OCI-LY7 (cell line): ENCODE results near the gene SLC9A3. TPM values are rescaled to one million over a fixed set of nuclear protein-coding genes. Genes with fewer than 3 reads are reported as not detected.

ENCODE experiments used
- BruUV-seq: library from RNA; stranded (reverse); fragments of 400-500 nt; replicated peaks from 2 replicates; lab custom pipeline; 2021; lab: Mats Ljungman, UMichigan
- CTCF ChIA-PET: fragments of 300-600 bp; sonication (Branson Sonifier 250); formaldehyde crosslinking; loops from one replicate; lab custom pipeline; 2022; ENCODE audit warnings: antibody characterized with exemption; ENCODE audit not compliant: unreplicated experiment; lab: Charles Lee
- POLR2A ChIA-PET: fragments of 300-600 bp; sonication (Branson Sonifier 250); formaldehyde crosslinking; loops from one replicate; lab custom pipeline; 2022; ENCODE audit warnings: antibody characterized with exemption; lab: Charles Lee
- DNase-seq: peaks from one replicate; pipeline ENCODE4 v3.0.0-alpha.2; 2015; ENCODE audit warnings: low spot score
- H2AFZ ChIP-seq: fragments of 200-600 bp; sonication (generic), shearing (Covaris generic); 2 replicates; pipeline ENCODE4 v1.6.1; 2014; ENCODE audit warnings: mild to moderate bottlenecking, antibody characterized with exemption, low read length, moderate library complexity
- H3K27ac ChIP-seq: fragments of 200-600 bp; sonication (generic); 2 replicates; pipeline ENCODE4 v1.5.1; 2014; ENCODE audit warnings: mixed run types, low read depth, mild to moderate bottlenecking, moderate library complexity, low read length, inconsistent platforms; ENCODE audit not compliant: poor library complexity, severe bottlenecking
- H3K36me3 ChIP-seq: fragments of 200-600 bp; sonication (generic); 2 replicates; pipeline ENCODE4 v1.6.1; 2014; ENCODE audit warnings: mild to moderate bottlenecking, antibody characterized with exemption, low read length, moderate library complexity, mixed read lengths; ENCODE audit not compliant: insufficient read depth
- H3K4me1 ChIP-seq: fragments of 200-600 bp; sonication (generic); 2 replicates; pipeline ENCODE4 v1.5.1; 2014; ENCODE audit warnings: mild to moderate bottlenecking, low read length; ENCODE audit not compliant: insufficient read depth, poor library complexity, severe bottlenecking
- H3K4me2 ChIP-seq: fragments of 200-600 bp; sonication (generic); 2 replicates; pipeline ENCODE4 v1.6.1; 2014; ENCODE audit warnings: mild to moderate bottlenecking, low read length
- H3K4me3 ChIP-seq: fragments of 200-600 bp; sonication (generic); 2 replicates; pipeline ENCODE4 v1.5.1; 2014; ENCODE audit warnings: mild to moderate bottlenecking, low read depth, low read length; ENCODE audit not compliant: poor library complexity, severe bottlenecking
- H3K79me2 ChIP-seq: fragments of 200-600 bp; sonication (generic); 2 replicates; pipeline ENCODE4 v1.6.1; 2016; ENCODE audit warnings: low read depth, mild to moderate bottlenecking, low read length, moderate library complexity, mixed read lengths; ENCODE audit not compliant: insufficient read depth
- H3K9me2 ChIP-seq: fragments of 200-600 bp; sonication (generic); 2 replicates; pipeline ENCODE4 v1.6.1; 2016; ENCODE audit warnings: mild to moderate bottlenecking, low read length, mixed read lengths; ENCODE audit not compliant: insufficient read depth
- H3K9me3 ChIP-seq: fragments of 200-600 bp; sonication (generic); 2 replicates; pipeline ENCODE4 v1.6.1; 2014; ENCODE audit warnings: mild to moderate bottlenecking, mixed run types, low read length, mixed read lengths
- H4K20me1 ChIP-seq: fragments of 200-600 bp; sonication (generic); 2 replicates; pipeline ENCODE4 v1.6.1; 2014; ENCODE audit warnings: mild to moderate bottlenecking, antibody characterized with exemption, low read length, moderate library complexity, mixed read lengths; ENCODE audit not compliant: insufficient read depth
- EZH2phosphoT487 ChIP-seq: fragments of 200-600 bp; sonication (generic); IDR thresholded peaks from 2 replicates; pipeline ENCODE4 v1.6.1; 2018; ENCODE audit warnings: low read depth, borderline replicate concordance, mild to moderate bottlenecking, mixed run types, antibody characterized with exemption, low read length, moderate library complexity, mixed read lengths
- intact Hi-C: fragments of 100-400 bp; cut with micrococcal nuclease; formaldehyde crosslinking; loops from one replicate; pipeline ENCODE4 v1.10.0; 2022; ENCODE audit not compliant: unreplicated experiment
- total RNA-seq, 2 experiments: library from RNA; depleted of rRNA in 1 of 2; stranded (reverse); fragments of >200 nt in 1 of 2; shearing (Covaris generic) in 1 of 2; gene quantifications; 2 replicates each; pipeline ENCODE4 v1.2.3, GENCODE V29; 2014 to 2022
- TF ChIP-seq, protein P1 (sequence below): fragments of 200-600 bp; sonication (generic); conservative IDR thresholded peaks from 2 replicates; pipeline ENCODE4 v1.5.1; 2014; ENCODE audit warnings: mild to moderate bottlenecking, antibody characterized with exemption, low read length, moderate library complexity, mixed read lengths

Gene SLC9A3
- total RNA-seq, 2 experiments from 2014 or later, result 2.0 to 4.3 TPM

- POLR2A ChIA-PET, result no interaction called here
- peaks cover 16% of the 10 kb centered on the region for H3K4me1 ChIP-seq
These were observed 16.8 kb upstream of the SLC9A3 start for GRCh38 chr5:540906-541538.

DNA sequence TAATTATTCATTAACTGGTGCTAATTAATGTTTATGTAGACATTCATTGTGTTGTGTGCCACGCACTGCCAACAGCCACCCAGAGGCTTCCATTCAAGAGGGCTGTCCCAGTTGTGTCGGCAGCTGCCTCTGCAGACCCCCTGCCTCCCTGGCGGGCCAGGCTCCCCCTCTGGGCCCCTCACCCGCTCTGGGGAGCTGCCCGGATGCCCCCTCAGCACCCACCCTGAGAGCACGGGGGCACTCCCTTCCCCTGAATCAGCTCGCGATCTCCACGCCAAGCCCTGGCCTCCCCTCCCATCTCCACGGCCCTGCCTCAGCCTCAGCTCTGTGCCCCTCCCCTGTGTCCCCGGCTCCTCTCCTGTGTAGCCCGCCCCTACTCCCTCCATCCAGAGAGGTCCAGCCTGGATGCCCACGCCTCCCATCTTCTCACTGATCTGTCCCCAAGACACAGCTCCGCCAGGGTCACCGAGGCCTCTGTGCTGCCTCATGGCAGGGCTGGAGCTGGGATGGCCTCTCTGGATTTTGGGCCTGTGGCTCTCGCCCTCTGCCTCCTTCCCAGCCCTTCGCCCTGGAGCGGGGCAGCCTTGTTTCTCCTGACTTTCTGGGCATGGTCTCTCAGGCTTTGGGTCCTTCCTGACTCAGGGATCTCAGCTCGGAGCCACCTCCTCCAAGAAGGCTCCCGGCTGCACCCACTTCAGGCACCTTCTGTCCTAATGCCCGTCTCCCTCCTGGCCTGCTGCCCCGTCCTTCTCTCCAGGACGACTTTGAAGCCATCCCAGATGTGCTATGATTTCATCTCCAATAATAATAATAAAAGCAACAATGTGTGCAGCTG is 16.0 kb upstream of the SLC9A3 start:
- BruUV-seq, result no TSS peak
- ChIA-PET CTCF (no interaction called here), POLR2A (no interaction called here)

More at GRCh38 chr5:540906-541538, 16.8 kb upstream of the SLC9A3 start:
- no peaks in the 10 kb centered on the region for H3K36me3 ChIP-seq
- no peak for DNase-seq
- no TSS peak for BruUV-seq
- no peak overlapping the region for H3K4me2 ChIP-seq
- no peaks in the 10 kb centered on the region for H4K20me1 ChIP-seq
- no peaks in the 10 kb centered on the region for H3K79me2 ChIP-seq
- H3K9me3 ChIP-seq, result no peaks in the 10 kb centered on the region
- TF ChIP-seq, protein P1, sequence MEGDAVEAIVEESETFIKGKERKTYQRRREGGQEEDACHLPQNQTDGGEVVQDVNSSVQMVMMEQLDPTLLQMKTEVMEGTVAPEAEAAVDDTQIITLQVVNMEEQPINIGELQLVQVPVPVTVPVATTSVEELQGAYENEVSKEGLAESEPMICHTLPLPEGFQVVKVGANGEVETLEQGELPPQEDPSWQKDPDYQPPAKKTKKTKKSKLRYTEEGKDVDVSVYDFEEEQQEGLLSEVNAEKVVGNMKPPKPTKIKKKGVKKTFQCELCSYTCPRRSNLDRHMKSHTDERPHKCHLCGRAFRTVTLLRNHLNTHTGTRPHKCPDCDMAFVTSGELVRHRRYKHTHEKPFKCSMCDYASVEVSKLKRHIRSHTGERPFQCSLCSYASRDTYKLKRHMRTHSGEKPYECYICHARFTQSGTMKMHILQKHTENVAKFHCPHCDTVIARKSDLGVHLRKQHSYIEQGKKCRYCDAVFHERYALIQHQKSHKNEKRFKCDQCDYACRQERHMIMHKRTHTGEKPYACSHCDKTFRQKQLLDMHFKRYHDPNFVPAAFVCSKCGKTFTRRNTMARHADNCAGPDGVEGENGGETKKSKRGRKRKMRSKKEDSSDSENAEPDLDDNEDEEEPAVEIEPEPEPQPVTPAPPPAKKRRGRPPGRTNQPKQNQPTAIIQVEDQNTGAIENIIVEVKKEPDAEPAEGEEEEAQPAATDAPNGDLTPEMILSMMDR, result no peak
- no peak for TF ChIP-seq EZH2phosphoT487
- H2AFZ ChIP-seq, result no peak overlapping the region
- H3K9me2 ChIP-seq, result no peaks in the 10 kb centered on the region
- CTCF ChIA-PET, result no interaction called here
- intact Hi-C loops, result no loop called here
- no peak overlapping the region for H3K4me3 ChIP-seq
- no peak overlapping the region for H3K27ac ChIP-seq

More for the DNA sequence above, 16.0 kb upstream of the SLC9A3 start:
- H3K4me1 ChIP-seq, result peaks cover 16% of the 10 kb centered on the region
- no peaks in the 10 kb centered on the region for H4K20me1 ChIP-seq
- H3K27ac ChIP-seq, result no peak overlapping the region
- H2AFZ ChIP-seq, result no peak overlapping the region
- H3K4me2 ChIP-seq, result no peak overlapping the region
- no peak for DNase-seq
- intact Hi-C loops, result no loop called here
- H3K4me3 ChIP-seq, result no peak overlapping the region
- no peaks in the 10 kb centered on the region for H3K79me2 ChIP-seq
- TF ChIP-seq, protein P1, result no peak
- TF ChIP-seq EZH2phosphoT487, result no peak
- H3K9me2 ChIP-seq, result no peaks in the 10 kb centered on the region
- no peaks in the 10 kb centered on the region for H3K9me3 ChIP-seq
- no peaks in the 10 kb centered on the region for H3K36me3 ChIP-seq
